Parathyroid adenoma (tissue), 2 donors: ENCODE results near the gene TIGAR.

Experiments
- H2AFZ ChIP-seq: fragments of 300-600 bp; sonication (generic); one replicate; pipeline ENCODE4 v1.7.0; 2017; ENCODE audit warnings: antibody characterized with exemption, mild to moderate bottlenecking
- H3K27ac ChIP-seq: fragments of 300-600 bp; sonication (generic); one replicate; pipeline ENCODE4 v1.7.0; 2017
- H3K27me3 ChIP-seq: fragments of 300-600 bp; sonication (generic); one replicate; pipeline ENCODE4 v1.7.0; 2017; ENCODE audit warnings: low read length; ENCODE audit not compliant: control insufficient read depth, insufficient read depth
- H3K36me3 ChIP-seq: fragments of 300-600 bp; sonication (generic); one replicate; pipeline ENCODE4 v1.7.0; 2017; ENCODE audit warnings: low read length; ENCODE audit not compliant: control insufficient read depth, insufficient read depth
- H3K4me1 ChIP-seq: fragments of 300-600 bp; sonication (generic); one replicate; pipeline ENCODE4 v1.7.0; 2017; ENCODE audit warnings: control low read depth
- H3K4me2 ChIP-seq: fragments of 300-600 bp; sonication (generic); one replicate; pipeline ENCODE4 v1.7.0; 2017; ENCODE audit warnings: low read length
- H3K4me3 ChIP-seq: fragments of 300-600 bp; sonication (generic); one replicate; pipeline ENCODE4 v1.7.0; 2017; ENCODE audit warnings: low read depth, low read length
- H3K79me2 ChIP-seq: fragments of 300-600 bp; sonication (generic); one replicate; pipeline ENCODE4 v1.7.0; 2017; ENCODE audit warnings: control low read depth
- H3K9ac ChIP-seq: fragments of 300-600 bp; sonication (generic); one replicate; pipeline ENCODE4 v1.7.0; 2017; ENCODE audit warnings: mild to moderate bottlenecking
- H3K9me3 ChIP-seq: fragments of 300-600 bp; sonication (generic); one replicate; pipeline ENCODE4 v1.7.0; 2017; ENCODE audit warnings: low read length; ENCODE audit not compliant: control insufficient read depth
- CTCF ChIP-seq: fragments of 300-600 bp; sonication (generic); IDR thresholded peaks from one replicate; pipeline ENCODE4 v1.7.0; 2017; ENCODE audit warnings: antibody characterized with exemption, mild to moderate bottlenecking
- donor health status: primary hyperparathyroidism.

Gene TIGAR

GRCh38 chr12:4388032-4388431 is 67.0 kb downstream of the TIGAR start:
- H3K79me2 ChIP-seq = no peaks in the 10 kb centered on the region

DNA sequence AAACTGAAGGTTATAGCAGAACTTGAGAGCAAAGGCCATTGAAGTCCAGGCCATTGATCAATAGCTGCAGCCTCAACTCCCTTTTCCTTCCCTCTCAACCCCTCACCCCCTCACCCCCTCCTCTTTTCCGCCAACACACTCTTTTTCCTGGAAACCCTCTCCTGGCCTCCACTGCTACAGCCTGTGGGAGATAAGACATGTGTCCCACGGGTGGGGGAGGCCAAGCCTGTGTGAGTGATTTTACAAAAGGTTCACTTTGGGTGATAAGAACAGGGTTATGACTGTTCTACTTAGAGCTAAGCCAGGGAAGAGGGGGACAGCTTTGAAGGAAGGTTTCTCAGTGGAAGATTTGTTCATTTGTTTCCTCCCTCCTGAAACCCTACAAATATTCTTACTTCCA is 67.6 kb downstream of the TIGAR start:
- H3K4me2 ChIP-seq = no peak overlapping the region
- no peaks in the 10 kb centered on the region for H3K27me3 ChIP-seq
- no peaks in the 10 kb centered on the region for H3K9me3 ChIP-seq
- H3K4me3 ChIP-seq = no peak overlapping the region
- H3K36me3 ChIP-seq = no peaks in the 10 kb centered on the region
- no peaks in the 10 kb centered on the region for H3K79me2 ChIP-seq
- H3K27ac ChIP-seq = no peak overlapping the region
- no peak overlapping the region for H2AFZ ChIP-seq
- no peak for TF ChIP-seq CTCF
- no peaks in the 10 kb centered on the region for H3K4me1 ChIP-seq
- no peak overlapping the region for H3K9ac ChIP-seq

More at GRCh38 chr12:4388032-4388431, 67.0 kb downstream of the TIGAR start:
- Histone ChIP-seq H3K9me3 (no peaks in the 10 kb centered on the region), H3K36me3 (no peaks in the 10 kb centered on the region), H3K4me3 (no peak overlapping the region), H3K4me1 (no peaks in the 10 kb centered on the region), H3K27ac (no peak overlapping the region), H2AFZ (no peak overlapping the region), H3K27me3 (no peaks in the 10 kb centered on the region), H3K9ac (no peak overlapping the region), H3K4me2 (no peak overlapping the region)
- no peak for TF ChIP-seq CTCF

DNA sequence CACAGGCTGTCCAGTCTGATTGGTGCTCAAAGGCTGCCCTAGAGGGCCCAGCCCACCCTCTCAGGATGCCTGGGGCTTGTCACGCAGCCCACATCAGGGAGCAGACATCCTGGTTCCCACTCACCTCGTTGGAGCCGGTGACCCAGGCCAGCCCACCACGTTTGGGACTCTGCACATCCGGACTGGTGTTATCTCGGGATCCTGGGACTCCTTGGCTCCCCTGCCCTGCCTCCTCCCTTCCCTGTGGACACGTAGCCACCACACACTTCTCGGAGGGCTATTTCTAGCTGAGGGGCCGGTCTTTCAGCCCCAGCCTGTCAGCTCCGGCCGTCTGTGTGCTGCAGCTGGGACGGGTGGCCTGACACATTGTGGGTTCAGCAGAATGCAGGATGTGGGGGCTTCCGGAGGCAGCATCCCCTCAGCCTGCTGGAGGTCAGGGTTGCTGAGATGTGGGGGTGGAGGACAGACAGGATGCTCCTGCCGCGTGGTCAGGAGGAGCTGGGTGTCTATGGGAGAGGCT is 71.3 kb downstream of the TIGAR start:
- H3K79me2 ChIP-seq = no peaks in the 10 kb centered on the region
- H3K27me3 ChIP-seq = no peaks in the 10 kb centered on the region
- H2AFZ ChIP-seq = no peak overlapping the region
- H3K9me3 ChIP-seq = no peaks in the 10 kb centered on the region
- no peak overlapping the region for H3K4me3 ChIP-seq
- no peak overlapping the region for H3K9ac ChIP-seq
- H3K4me2 ChIP-seq = no peak overlapping the region
- no peak overlapping the region for H3K27ac ChIP-seq
- TF ChIP-seq CTCF = no peak
- no peaks in the 10 kb centered on the region for H3K36me3 ChIP-seq
- no peaks in the 10 kb centered on the region for H3K4me1 ChIP-seq

DNA sequence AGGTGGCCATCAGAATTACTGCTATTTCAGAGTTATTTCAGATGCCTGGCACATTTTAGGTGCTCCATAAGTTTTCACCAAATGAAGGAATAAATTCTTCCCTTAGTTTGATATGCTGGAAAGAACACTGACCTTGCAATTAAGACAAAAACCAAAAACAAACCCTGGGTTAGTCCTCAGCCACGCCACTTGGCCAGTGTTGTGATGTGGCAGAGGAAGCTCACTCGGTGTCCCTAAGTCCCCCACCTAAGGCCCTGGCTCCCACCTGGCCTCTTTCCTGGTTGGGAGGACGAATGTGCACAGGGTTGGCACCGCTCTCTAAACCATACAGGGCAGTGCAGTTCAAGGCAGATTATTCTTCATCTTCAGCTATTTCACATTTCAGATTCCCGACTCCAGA is 72.2 kb downstream of the TIGAR start:
- no peaks in the 10 kb centered on the region for H3K9me3 ChIP-seq
- H3K9ac ChIP-seq = no peak overlapping the region
- H3K27me3 ChIP-seq = no peaks in the 10 kb centered on the region
- no peak for TF ChIP-seq CTCF
- H3K79me2 ChIP-seq = no peaks in the 10 kb centered on the region
- H3K4me3 ChIP-seq = no peak overlapping the region
- no peak overlapping the region for H3K4me2 ChIP-seq
- no peaks in the 10 kb centered on the region for H3K4me1 ChIP-seq
- no peak overlapping the region for H3K27ac ChIP-seq
- H2AFZ ChIP-seq = no peak overlapping the region
- H3K36me3 ChIP-seq = no peaks in the 10 kb centered on the region

- Histone ChIP-seq H3K27ac (no peak overlapping the region), H3K9ac (no peak overlapping the region), H3K4me2 (no peak overlapping the region), H3K27me3 (no peaks in the 10 kb centered on the region), H3K9me3 (no peaks in the 10 kb centered on the region), H3K4me3 (no peak overlapping the region), H3K36me3 (no peaks in the 10 kb centered on the region), H3K79me2 (no peaks in the 10 kb centered on the region), H2AFZ (no peak overlapping the region), H3K4me1 (no peaks in the 10 kb centered on the region)
- TF ChIP-seq CTCF = no peak
Measured at GRCh38 chr12:4395818-4396217, 74.8 kb downstream of the TIGAR start.
